ENCODE results near the gene SQSTM1.

- TF ChIP-seq EP300 (IDR thresholded peaks at IDR 0.05): no peak
- TF ChIP-seq POLR2A (IDR thresholded peaks at IDR 0.05): no peak
Observed at GRCh38 chr5:179816796-179817469, 3.8 kb upstream of the SQSTM1 start.

All from tibial nerve (tissue), 3 donors.